PC-9 (cell line): ENCODE data around the gene TNFRSF8. TPM values are rescaled to one million over a fixed set of nuclear protein-coding genes. Genes with fewer than 3 reads are reported as not detected.

Experiments
- BruUV-seq: library from RNA; stranded (reverse); fragments of 400-500 nt; replicated peaks from 2 replicates; lab custom pipeline; 2021; lab: Mats Ljungman, UMichigan
- CTCF ChIA-PET: fragments of 300-600 bp; sonication (Branson Sonifier 250); formaldehyde crosslinking; loops from one replicate; lab custom pipeline; 2022; ENCODE audit warnings: antibody characterized with exemption; lab: Charles Lee
- POLR2A ChIA-PET: fragments of 300-600 bp; sonication (Branson Sonifier 250); formaldehyde crosslinking; loops from one replicate; lab custom pipeline; 2022; ENCODE audit warnings: antibody characterized with exemption; ENCODE audit not compliant: unreplicated experiment; lab: Charles Lee
- DNase-seq, 2 experiments: peaks; one replicate each; pipeline versions ENCODE4 v3.0.0 to v3.0.0-alpha.2; 2015 to 2022; ENCODE audit warnings: mixed read lengths in 1 of 2
- H2AFZ ChIP-seq: fragments of 200-600 bp; sonication (generic); 2 replicates; pipeline ENCODE4 v1.8.1; 2017; ENCODE audit warnings: antibody characterized with exemption
- H3F3A ChIP-seq: fragments of 200-600 bp; sonication (generic); 2 replicates; pipeline ENCODE4 v1.8.1; 2017; ENCODE audit warnings: antibody characterized with exemption, mild to moderate bottlenecking, low read depth; ENCODE audit not compliant: insufficient read depth
- H3K27ac ChIP-seq: fragments of 200-600 bp; sonication (generic); 2 replicates; pipeline ENCODE4 v1.6.1; 2016; ENCODE audit warnings: mixed run types
- H3K27me3 ChIP-seq: fragments of 200-600 bp; sonication (generic); 2 replicates; pipeline ENCODE4 v1.6.1; 2016; ENCODE audit warnings: low read depth, mixed run types; ENCODE audit not compliant: insufficient read depth
- H3K36me3 ChIP-seq: fragments of 200-600 bp; sonication (generic); 2 replicates; pipeline ENCODE4 v1.6.1; 2016; ENCODE audit warnings: low read depth, mixed run types
- H3K4me1 ChIP-seq: fragments of 200-600 bp; sonication (generic); replicated peaks from 2 replicates; pipeline ENCODE4 v1.6.1; 2016; ENCODE audit warnings: mixed run types; ENCODE audit not compliant: insufficient read depth
- H3K4me2 ChIP-seq: fragments of 200-600 bp; sonication (generic); 2 replicates; pipeline ENCODE4 v1.6.1; 2017; ENCODE audit warnings: mixed run types
- H3K4me3 ChIP-seq: fragments of 200-600 bp; sonication (generic); 2 replicates; pipeline ENCODE4 v1.6.1; 2016; ENCODE audit warnings: mixed run types
- H3K79me2 ChIP-seq: fragments of 200-600 bp; sonication (generic); 2 replicates; pipeline ENCODE4 v1.6.1; 2017; ENCODE audit warnings: low read depth, mixed run types
- H3K9me2 ChIP-seq: fragments of 200-600 bp; sonication (generic); 2 replicates; pipeline ENCODE4 v1.8.1; 2017; ENCODE audit warnings: mild to moderate bottlenecking; ENCODE audit not compliant: insufficient read depth
- H3K9me3 ChIP-seq: fragments of 200-600 bp; sonication (generic); 2 replicates; pipeline ENCODE4 v1.8.1; 2016; ENCODE audit warnings: low read depth; ENCODE audit not compliant: insufficient read depth
- H4K20me1 ChIP-seq: fragments of 200-600 bp; sonication (generic); 2 replicates; pipeline ENCODE4 v1.8.1; 2017; ENCODE audit not compliant: insufficient read depth
- EZH2 ChIP-seq: fragments of 200-600 bp; sonication (generic); IDR thresholded peaks from 2 replicates; pipeline ENCODE4 v1.8.0; 2017; ENCODE audit warnings: antibody characterized with exemption, low read depth
- intact Hi-C: fragments of 100-400 bp; cut with micrococcal nuclease; formaldehyde crosslinking; loops from one replicate; pipeline ENCODE4 v1.10.0; 2022; ENCODE audit not compliant: unreplicated experiment
- total RNA-seq: library from RNA; stranded (reverse); gene quantifications from 2 replicates; pipeline ENCODE4 v1.2.3, GENCODE V29; 2021
- TF ChIP-seq, protein P1 (sequence below): fragments of 200-600 bp; sonication (generic); conservative IDR thresholded peaks from 2 replicates; pipeline ENCODE4 v1.6.1; 2017; ENCODE audit warnings: mixed run types, antibody characterized with exemption, mild to moderate bottlenecking, moderate library complexity

TNFRSF8 gene
- total RNA-seq, 1 experiment from 2014 or later: not detected

DNA sequence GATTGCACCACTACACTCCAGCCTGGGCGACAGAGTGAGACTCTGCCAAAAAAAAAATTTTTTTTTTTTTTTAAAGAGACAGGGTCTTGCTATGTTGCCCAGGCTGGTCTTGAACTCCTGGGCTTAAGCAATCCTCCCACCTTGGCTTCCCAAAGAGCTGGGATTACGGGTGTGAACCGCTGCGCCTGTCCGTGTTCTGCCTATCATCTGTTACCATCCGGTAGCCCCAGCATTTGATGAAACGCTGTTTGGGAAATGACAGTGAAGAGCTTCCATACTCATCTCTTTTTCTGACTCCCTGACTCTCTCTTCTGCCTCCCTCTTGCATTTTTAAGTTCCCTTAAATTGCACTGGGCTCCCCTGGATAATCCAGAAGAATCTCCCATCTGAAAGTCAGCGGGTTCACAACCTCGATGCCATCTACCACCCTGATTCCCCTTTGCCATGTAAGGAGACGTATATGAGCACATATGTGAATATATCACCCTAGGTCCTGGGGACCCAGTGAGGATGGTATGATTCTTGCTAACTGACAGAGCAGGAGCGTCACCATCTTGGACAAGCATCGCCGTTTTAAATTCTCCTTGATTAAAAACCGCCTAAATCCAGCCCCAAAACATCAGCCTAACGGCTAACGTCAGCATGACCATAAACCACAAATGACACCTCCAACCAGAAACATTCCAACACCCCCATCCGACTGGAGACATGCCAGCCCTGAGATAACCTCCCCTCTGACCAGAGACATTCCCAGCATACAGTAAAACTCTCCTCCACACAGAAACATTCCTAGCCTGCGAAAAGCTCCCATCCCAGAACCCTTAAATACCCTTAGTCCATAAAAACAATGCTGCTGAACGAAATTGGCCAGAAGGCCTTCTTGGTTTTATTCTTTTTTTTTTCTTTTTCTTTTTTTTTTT is 12.4 kb downstream of the TNFRSF8 start:
- intact Hi-C loops: no loop called here
- H3K27me3 ChIP-seq: peaks cover 21% of the 10 kb centered on the region; the same call in 1 of the 2 replicates
- H3F3A ChIP-seq: no peaks in the 10 kb centered on the region
- H4K20me1 ChIP-seq: no peaks in the 10 kb centered on the region
- H3K79me2 ChIP-seq: no peaks in the 10 kb centered on the region
- no peaks in the 10 kb centered on the region for H3K36me3 ChIP-seq
- H3K9me2 ChIP-seq: no peaks in the 10 kb centered on the region
- H3K27ac ChIP-seq: no peak overlapping the region
- no peak overlapping the region for H3K4me2 ChIP-seq
- DNase-seq: no peak
- no peak overlapping the region for H3K4me3 ChIP-seq
- no peaks in the 10 kb centered on the region for H3K9me3 ChIP-seq
- ChIA-PET POLR2A (interaction anchor here (0.6 to 0.7 kb wide), 3 partner anchors 11 to 166 kb away, joined by 4 to 17 read pairs (median 5); no protein-coding TSS in a partner anchor), CTCF (no interaction called here)
- BruUV-seq: no TSS peak
- TF ChIP-seq, protein P1, sequence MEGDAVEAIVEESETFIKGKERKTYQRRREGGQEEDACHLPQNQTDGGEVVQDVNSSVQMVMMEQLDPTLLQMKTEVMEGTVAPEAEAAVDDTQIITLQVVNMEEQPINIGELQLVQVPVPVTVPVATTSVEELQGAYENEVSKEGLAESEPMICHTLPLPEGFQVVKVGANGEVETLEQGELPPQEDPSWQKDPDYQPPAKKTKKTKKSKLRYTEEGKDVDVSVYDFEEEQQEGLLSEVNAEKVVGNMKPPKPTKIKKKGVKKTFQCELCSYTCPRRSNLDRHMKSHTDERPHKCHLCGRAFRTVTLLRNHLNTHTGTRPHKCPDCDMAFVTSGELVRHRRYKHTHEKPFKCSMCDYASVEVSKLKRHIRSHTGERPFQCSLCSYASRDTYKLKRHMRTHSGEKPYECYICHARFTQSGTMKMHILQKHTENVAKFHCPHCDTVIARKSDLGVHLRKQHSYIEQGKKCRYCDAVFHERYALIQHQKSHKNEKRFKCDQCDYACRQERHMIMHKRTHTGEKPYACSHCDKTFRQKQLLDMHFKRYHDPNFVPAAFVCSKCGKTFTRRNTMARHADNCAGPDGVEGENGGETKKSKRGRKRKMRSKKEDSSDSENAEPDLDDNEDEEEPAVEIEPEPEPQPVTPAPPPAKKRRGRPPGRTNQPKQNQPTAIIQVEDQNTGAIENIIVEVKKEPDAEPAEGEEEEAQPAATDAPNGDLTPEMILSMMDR: no peak
- no peak for TF ChIP-seq EZH2
- H3K4me1 ChIP-seq: no peaks in the 10 kb centered on the region
- no peak overlapping the region for H2AFZ ChIP-seq

DNA sequence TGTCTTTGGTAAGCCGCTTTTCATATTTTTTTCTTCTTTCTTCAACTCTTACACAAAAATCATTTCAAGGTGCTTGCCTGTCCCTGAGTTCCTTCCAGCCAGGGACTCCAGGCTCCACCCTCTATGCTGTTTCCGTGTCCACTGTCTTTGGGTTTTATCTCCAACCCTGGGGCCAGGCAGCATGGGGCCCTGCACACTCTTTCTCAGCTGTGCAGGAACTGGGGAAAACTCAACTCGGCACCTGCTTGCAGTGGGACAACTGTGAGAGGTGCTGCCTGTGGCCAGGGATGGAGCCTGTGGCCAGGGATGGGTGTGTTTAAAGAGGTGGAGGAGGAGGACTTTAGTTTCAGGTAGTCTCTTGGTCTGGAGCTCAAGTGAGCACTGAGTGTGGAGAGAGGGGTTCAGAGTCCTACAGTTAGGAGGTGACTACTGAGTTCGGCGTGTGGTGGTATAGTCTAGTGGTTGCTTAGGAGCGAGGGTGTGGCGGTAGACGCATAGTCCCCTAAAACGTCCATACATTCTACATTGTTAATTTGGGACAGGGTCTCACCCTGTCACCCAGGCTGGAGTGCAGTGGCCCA is 13.4 kb downstream of the TNFRSF8 start:
- H2AFZ ChIP-seq: no peak overlapping the region
- DNase-seq: no peak
- no peaks in the 10 kb centered on the region for H3K79me2 ChIP-seq
- H3K36me3 ChIP-seq: no peaks in the 10 kb centered on the region
- TF ChIP-seq, protein P1: no peak
- no peak for TF ChIP-seq EZH2
- POLR2A ChIA-PET: interaction anchor here (0.6 kb wide), 1 partner anchor 167 kb away, joined by 4 read pairs; no protein-coding TSS in a partner anchor
- no peaks in the 10 kb centered on the region for H3K9me3 ChIP-seq
- intact Hi-C loops: no loop called here
- no peaks in the 10 kb centered on the region for H4K20me1 ChIP-seq
- H3K4me3 ChIP-seq: no peak overlapping the region
- no peak overlapping the region for H3K27ac ChIP-seq
- H3F3A ChIP-seq: no peaks in the 10 kb centered on the region
- no TSS peak for BruUV-seq
- H3K9me2 ChIP-seq: no peaks in the 10 kb centered on the region
- CTCF ChIA-PET: interaction anchor here (0.6 to 0.7 kb wide), 2 partner anchors 102 to 260 kb away, joined by 3 read pairs; no protein-coding TSS in a partner anchor
- no peaks in the 10 kb centered on the region for H3K4me1 ChIP-seq
- no peak overlapping the region for H3K4me2 ChIP-seq
- peaks cover 18% of the 10 kb centered on the region; the same call in 1 of the 2 replicates for H3K27me3 ChIP-seq

DNA sequence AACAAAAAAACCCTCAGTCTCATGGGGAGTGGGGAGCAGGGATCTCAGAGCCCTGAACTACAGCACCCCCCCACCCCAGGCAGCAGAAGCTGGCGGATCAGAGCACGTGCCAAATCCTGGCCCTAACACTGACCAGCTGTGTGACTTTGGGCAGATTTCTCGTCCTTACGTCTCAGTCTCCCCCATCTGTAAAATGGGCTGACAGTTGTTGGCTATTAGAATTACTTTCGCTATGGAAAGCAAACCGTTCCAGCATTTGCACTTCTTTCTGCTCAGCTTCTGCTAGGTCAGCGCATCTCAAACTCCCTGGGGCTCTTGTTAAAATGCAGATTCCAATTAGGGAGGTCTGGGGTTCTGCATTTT is 15.5 kb downstream of the TNFRSF8 start:
- ChIA-PET POLR2A (no interaction called here), CTCF (interaction anchor here (0.6 kb wide), 1 partner anchor 11 kb away, joined by 3 read pairs; no protein-coding TSS in a partner anchor)
- H3K4me1 ChIP-seq: no peaks in the 10 kb centered on the region
- H3F3A ChIP-seq: no peaks in the 10 kb centered on the region
- intact Hi-C loops: no loop called here
- no peak for TF ChIP-seq EZH2
- TF ChIP-seq, protein P1: no peak
- H3K79me2 ChIP-seq: no peaks in the 10 kb centered on the region
- no peaks in the 10 kb centered on the region for H4K20me1 ChIP-seq
- no peaks in the 10 kb centered on the region for H3K9me3 ChIP-seq
- DNase-seq: no peak
- no peak overlapping the region for H2AFZ ChIP-seq
- H3K27me3 ChIP-seq: peaks cover 18% of the 10 kb centered on the region; the same call in 1 of the 2 replicates
- no peak overlapping the region for H3K4me3 ChIP-seq
- no TSS peak for BruUV-seq
- no peaks in the 10 kb centered on the region for H3K36me3 ChIP-seq
- H3K4me2 ChIP-seq: no peak overlapping the region
- no peaks in the 10 kb centered on the region for H3K9me2 ChIP-seq
- no peak overlapping the region for H3K27ac ChIP-seq
